NT2/D1 (cell line): ENCODE measurements around the gene GSK3B.

Source experiments
- SUZ12 ChIP-seq: IDR thresholded peaks from 2 replicates; pipeline ENCODE4 v1.6.1; 2011; ENCODE audit not compliant: insufficient read length, insufficient read depth; ENCODE audit errors: extremely low read depth
- YY1 ChIP-seq: IDR thresholded peaks from 2 replicates; pipeline ENCODE4 v1.6.1; 2011; ENCODE audit not compliant: insufficient read length, insufficient read depth
- ZNF274 ChIP-seq: IDR thresholded peaks from 2 replicates; pipeline ENCODE4 v1.6.1; 2011; ENCODE audit warnings: mild to moderate bottlenecking, low read depth, low read length

- TF ChIP-seq YY1 (no peak), ZNF274 (no peak), SUZ12 (no peak)
These were observed 1.2 kb upstream of the GSK3B start for GRCh38 chr3:120095226-120095978.
